ENCODE data around the gene RRAS.

GRCh38 chr19:49676784-49677230 is 36.9 kb upstream of the RRAS start:
- TF ChIP-seq, protein P1, sequence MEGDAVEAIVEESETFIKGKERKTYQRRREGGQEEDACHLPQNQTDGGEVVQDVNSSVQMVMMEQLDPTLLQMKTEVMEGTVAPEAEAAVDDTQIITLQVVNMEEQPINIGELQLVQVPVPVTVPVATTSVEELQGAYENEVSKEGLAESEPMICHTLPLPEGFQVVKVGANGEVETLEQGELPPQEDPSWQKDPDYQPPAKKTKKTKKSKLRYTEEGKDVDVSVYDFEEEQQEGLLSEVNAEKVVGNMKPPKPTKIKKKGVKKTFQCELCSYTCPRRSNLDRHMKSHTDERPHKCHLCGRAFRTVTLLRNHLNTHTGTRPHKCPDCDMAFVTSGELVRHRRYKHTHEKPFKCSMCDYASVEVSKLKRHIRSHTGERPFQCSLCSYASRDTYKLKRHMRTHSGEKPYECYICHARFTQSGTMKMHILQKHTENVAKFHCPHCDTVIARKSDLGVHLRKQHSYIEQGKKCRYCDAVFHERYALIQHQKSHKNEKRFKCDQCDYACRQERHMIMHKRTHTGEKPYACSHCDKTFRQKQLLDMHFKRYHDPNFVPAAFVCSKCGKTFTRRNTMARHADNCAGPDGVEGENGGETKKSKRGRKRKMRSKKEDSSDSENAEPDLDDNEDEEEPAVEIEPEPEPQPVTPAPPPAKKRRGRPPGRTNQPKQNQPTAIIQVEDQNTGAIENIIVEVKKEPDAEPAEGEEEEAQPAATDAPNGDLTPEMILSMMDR (IDR thresholded peaks at IDR 0.05), result no peak
- TF ChIP-seq EP300 (IDR thresholded peaks at IDR 0.05), result no peak

All from suprapubic skin (tissue), 3 donors.